ENCODE results near the gene MYH15. TPM values are rescaled to one million over a fixed set of nuclear protein-coding genes. Genes with fewer than 3 reads are reported as not detected.

MYH15 gene
- total and polyA plus RNA-seq, 8 donors: 0.03 to 0.19 (median 0.06) TPM; not detected in 3

DNA sequence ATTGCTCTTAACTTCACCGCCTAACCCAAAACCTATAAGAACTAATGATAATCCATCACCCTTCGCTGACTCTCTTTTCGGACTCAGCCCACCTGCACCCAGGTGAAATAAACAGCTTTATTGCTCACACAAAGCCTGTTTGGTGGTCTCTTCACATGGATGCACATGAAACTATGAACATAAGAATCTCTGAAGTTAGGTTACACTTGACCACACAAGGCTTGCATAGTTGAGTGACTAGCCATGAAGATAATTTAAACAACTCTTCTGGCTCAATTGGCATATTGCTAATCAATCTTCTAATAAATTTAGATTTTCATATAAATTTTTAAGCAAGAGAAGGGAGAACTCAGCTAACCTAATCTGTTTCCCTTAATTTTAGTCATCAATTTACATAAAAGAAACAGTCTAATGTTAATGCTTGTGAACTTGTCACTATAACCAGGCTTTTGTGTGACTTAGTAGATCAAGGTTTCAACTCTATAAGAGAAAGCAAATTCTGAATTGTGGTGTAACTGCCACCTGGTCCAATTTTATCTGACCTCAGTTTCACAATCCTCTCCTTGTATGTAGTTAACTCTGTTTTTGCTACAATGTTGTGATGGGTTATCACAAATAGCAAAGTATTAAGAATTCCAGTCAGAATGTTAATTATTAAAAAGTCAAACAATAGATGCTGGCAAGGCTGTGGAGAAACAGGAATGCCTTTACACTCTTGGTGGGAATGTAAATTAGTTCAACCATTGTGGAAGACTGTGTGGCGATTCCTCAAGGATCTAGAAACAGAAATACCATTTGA lies 132.0 kb downstream of the MYH15 start:
- H3K27ac ChIP-seq: no peak overlapping the region
- intact Hi-C loops (cut with DNase I): no loop called here
- no peaks in the 10 kb centered on the region for H3K27me3 ChIP-seq
- H3K9me3 ChIP-seq: no peaks in the 10 kb centered on the region
- H3K36me3 ChIP-seq: no peaks in the 10 kb centered on the region
- H3K4me1 ChIP-seq: peaks cover 0 to 3% (median under 1%) of the 10 kb centered on the region in 3 donors
- no peak overlapping the region for H3K4me3 ChIP-seq
- DNase-seq (no peak), FAIRE-seq (no peak), ATAC-seq (no peak)
- TF ChIP-seq, protein P1, sequence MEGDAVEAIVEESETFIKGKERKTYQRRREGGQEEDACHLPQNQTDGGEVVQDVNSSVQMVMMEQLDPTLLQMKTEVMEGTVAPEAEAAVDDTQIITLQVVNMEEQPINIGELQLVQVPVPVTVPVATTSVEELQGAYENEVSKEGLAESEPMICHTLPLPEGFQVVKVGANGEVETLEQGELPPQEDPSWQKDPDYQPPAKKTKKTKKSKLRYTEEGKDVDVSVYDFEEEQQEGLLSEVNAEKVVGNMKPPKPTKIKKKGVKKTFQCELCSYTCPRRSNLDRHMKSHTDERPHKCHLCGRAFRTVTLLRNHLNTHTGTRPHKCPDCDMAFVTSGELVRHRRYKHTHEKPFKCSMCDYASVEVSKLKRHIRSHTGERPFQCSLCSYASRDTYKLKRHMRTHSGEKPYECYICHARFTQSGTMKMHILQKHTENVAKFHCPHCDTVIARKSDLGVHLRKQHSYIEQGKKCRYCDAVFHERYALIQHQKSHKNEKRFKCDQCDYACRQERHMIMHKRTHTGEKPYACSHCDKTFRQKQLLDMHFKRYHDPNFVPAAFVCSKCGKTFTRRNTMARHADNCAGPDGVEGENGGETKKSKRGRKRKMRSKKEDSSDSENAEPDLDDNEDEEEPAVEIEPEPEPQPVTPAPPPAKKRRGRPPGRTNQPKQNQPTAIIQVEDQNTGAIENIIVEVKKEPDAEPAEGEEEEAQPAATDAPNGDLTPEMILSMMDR (IDR thresholded peaks at IDR 0.05): no peak
- WGBS, 2 donors: 96 to 97% methylated on average over 4 of the region's 4 CpGs

DNA sequence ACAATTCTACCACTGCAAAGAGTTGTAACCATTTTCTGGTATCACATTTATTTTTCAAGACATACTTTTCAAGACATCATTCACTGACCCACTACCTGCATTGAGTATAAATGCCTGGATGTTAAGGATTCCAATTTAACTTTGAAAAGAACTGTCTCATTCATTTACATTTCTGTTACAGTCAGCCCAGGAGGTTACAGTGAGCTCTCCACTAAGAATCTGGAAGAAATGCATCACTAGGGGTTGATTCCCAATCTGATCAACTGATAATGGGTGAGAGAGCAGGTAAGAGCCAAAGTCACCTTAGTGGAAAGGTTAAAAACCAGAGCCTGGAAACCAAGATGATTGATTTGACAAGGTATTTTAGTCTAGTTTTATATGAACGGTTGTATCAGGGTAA lies 133.0 kb downstream of the MYH15 start:
- Histone ChIP-seq H3K27ac (no peak overlapping the region), H3K36me3 (no peaks in the 10 kb centered on the region), H3K9me3 (no peaks in the 10 kb centered on the region), H3K4me3 (no peak overlapping the region), H3K27me3 (no peaks in the 10 kb centered on the region), H3K4me1 (no peaks in the 10 kb centered on the region)
- intact Hi-C loops (cut with DNase I): no loop called here
- ATAC-seq (no peak), FAIRE-seq (no peak), DNase-seq (no peak)
- WGBS, 2 donors: 55 to 67% methylated on average over 1 of the region's 1 CpG
- TF ChIP-seq, protein P1 (IDR thresholded peaks at IDR 0.05): no peak

DNA sequence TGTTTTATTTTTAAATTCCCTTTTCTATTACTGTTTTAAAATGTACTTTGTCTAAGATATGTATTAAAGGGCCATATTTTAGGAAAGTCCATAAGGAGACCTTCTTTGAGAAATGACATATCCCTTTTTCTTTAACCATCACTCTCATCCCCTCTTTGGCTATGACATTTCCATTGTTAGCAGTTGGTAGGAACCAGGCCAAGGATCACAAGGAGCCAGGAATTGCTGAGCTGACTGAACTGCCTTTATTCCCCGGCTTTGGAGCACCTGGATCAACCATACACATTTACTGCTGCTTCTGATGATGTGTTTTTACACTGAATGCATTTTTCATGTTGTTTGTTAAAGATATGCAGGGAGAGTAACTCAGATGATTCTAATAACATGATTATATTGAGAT lies 134.4 kb downstream of the MYH15 start:
- DNase-seq (no peak), ATAC-seq (no peak), FAIRE-seq (no peak)
- TF ChIP-seq, protein P1 (IDR thresholded peaks at IDR 0.05): no peak
- Histone ChIP-seq H3K27me3 (no peaks in the 10 kb centered on the region), H3K4me3 (no peak overlapping the region), H3K36me3 (no peaks in the 10 kb centered on the region), H3K9me3 (no peaks in the 10 kb centered on the region), H3K4me1 (no peaks in the 10 kb centered on the region), H3K27ac (no peak overlapping the region)
- WGBS, 2 donors: 0% methylated on average over 1 of the region's 1 CpG
- intact Hi-C loops (cut with DNase I): no loop called here

DNA sequence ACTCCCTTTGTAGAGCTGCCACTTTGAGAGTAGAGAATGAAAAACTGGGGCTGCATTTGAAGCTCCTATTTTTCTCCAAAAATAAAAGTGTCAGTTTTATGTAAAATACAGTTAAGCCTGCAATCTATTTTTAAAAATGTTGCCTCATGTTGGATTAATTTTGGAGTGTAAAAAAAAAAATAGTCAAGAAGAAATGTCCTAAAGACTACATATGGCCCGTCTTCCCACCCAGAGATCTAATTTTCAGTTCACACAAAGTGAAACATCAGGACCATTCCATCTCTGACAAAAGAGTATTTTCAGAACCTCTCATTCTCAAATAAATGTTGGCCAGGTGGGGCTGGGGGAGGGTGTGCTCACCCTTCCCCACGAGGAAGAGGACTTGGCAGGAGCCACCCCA lies 151.4 kb downstream of the MYH15 start:
- WGBS, 2 donors: 84 to 88% methylated on average over 2 of the region's 2 CpGs
- no peak for FAIRE-seq
- intact Hi-C loops (cut with DNase I): no loop called here

DNA sequence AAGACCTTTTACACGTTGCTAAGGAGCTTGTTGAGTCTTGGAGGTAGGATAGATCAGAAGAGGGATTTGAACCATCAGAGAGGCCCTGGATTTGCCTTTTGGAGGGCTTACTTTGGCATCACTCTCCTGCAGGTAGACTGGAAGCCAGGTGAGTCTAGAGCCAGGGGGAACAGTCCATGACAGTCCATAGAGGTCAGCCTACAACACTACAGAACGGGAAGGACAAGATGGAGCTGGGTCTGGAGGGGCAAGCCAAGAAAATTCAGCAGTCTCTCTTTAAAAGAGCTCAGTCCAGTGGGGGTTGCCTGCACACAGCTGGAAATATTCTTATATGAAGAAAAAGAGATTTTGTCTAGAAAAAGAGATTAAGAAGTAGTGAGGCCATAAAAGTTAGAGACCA lies 153.4 kb downstream of the MYH15 start:
- intact Hi-C loops (cut with DNase I): no loop called here
- TF ChIP-seq, protein P1 (IDR thresholded peaks at IDR 0.05): no peak
- DNase-seq (no peak), FAIRE-seq (no peak), ATAC-seq (no peak)
- Histone ChIP-seq H3K27me3 (no peaks in the 10 kb centered on the region), H3K9me3 (no peaks in the 10 kb centered on the region), H3K4me3 (no peak overlapping the region), H3K27ac (no peak overlapping the region), H3K36me3 (no peaks in the 10 kb centered on the region), H3K4me1 (no peaks in the 10 kb centered on the region)
- 86 to 93% methylated on average over 2 of the region's 2 CpGs for WGBS, 2 donors

More for the DNA sequence above, 151.4 kb downstream of the MYH15 start:
- TF ChIP-seq, protein P1 (IDR thresholded peaks at IDR 0.05): no peak
- ATAC-seq (no peak), DNase-seq (no peak)
- H3K9me3 ChIP-seq: no peaks in the 10 kb centered on the region
- H3K4me3 ChIP-seq: no peak overlapping the region
- H3K36me3 ChIP-seq: no peaks in the 10 kb centered on the region
- H3K27me3 ChIP-seq: no peaks in the 10 kb centered on the region
- H3K27ac ChIP-seq: no peak overlapping the region
- no peaks in the 10 kb centered on the region for H3K4me1 ChIP-seq
